ENCODE data around the gene NT5C3A. TPM values are rescaled to one million over a fixed set of nuclear protein-coding genes. Genes with fewer than 3 reads are reported as not detected.

Gene NT5C3A
- total RNA-seq, 1 donor from 2014 or later = 45.6 TPM

- DNase-seq (ENCODE audit: low spot score) = no peak
Observed at GRCh38 chr7:33075818-33076518, 13.4 kb upstream of the NT5C3A start.

DNA sequence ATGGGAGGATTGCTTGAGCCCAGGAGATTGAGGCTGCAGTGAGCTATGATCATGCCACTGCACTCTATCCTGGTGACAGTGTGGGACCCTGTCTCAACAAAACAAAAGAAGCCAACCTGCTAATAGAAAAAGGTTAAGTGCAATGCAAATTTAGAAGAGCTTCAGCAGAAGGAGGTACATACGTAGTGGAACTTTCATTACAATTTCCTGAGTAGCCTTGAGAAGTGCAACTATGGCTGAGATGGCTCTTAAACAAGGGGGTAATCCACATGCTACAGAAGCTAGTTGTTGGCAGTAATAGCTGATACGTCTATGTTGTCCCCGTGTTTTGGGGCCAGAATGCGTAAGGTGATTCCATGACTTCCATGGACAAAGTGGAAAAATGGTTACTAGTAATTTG is 10.7 kb upstream of the NT5C3A start:
- no peak for DNase-seq (ENCODE audit: low spot score)

DNA sequence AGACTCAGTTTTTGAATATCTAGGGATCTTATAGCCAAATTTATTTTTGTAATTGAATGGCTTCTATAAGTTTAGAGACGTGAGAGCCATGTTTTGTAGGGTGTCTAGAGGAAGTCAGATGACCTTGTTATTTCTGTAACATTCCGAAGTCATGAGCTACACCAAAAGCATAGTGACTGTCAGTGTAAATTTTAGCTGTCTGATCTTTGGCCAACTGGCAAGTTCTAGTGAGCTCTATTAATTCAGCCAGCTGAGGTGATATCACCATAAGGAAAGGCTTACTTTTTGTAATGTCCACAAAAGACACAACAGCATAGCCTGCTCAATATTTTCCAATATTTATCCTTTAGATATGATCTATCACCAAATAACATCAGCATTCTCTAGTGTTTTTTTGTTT is 9.9 kb upstream of the NT5C3A start:
- DNase-seq (ENCODE audit: low spot score) = no peak

GRCh38 chr7:33070831-33071230 is 8.3 kb upstream of the NT5C3A start:
- no peak for DNase-seq (ENCODE audit: low spot score)

DNA sequence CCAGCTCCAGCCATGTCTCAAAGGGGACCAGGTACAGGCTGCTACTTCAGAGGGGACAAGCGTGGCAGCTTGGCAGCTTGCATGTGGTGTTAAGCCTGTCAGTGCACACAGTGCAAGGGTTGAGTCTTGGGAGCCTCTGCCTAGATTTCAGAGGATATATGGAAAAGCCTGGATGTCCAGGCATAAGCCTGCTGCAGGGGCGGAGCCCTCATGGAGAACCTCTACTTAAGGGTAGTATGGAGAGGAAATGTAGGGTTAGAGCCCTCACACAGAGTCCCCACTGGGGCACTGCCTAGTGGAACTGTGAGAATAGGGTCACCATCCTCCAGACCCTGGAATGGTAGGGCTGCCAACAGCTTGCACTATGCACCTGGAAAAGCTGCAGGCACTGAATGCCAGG is 7.7 kb upstream of the NT5C3A start:
- DNase-seq (ENCODE audit: low spot score) = no peak

- no peak for DNase-seq (ENCODE audit: low spot score)
Observed at GRCh38 chr7:33067921-33068320, 5.3 kb upstream of the NT5C3A start.

GRCh38 chr7:33066771-33067170 is 4.2 kb upstream of the NT5C3A start:
- DNase-seq (ENCODE audit: low spot score) = no peak

DNA sequence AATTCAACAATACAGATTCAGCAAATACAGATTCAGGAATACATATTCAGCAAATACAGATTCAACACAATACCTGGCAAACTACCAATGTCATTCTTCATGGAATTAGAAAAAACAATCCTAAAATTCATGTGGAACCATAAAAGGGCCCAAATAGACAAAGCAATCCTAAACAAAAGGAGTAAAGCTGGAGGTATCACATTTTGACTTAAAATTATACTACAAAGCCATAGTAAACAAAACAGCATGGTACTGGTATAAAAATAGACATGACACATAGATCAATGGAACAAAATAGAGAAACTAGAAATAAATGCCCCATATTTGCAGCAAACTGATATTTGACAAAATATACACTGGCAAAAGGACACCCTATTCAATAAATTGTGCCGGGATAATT is 3.4 kb upstream of the NT5C3A start:
- DNase-seq (ENCODE audit: low spot score) = no peak

GRCh38 chr7:33062782-33063443 is 337 bp upstream of the NT5C3A start:
- DNase-seq (ENCODE audit: low spot score) = peak; percentile 94

DNA sequence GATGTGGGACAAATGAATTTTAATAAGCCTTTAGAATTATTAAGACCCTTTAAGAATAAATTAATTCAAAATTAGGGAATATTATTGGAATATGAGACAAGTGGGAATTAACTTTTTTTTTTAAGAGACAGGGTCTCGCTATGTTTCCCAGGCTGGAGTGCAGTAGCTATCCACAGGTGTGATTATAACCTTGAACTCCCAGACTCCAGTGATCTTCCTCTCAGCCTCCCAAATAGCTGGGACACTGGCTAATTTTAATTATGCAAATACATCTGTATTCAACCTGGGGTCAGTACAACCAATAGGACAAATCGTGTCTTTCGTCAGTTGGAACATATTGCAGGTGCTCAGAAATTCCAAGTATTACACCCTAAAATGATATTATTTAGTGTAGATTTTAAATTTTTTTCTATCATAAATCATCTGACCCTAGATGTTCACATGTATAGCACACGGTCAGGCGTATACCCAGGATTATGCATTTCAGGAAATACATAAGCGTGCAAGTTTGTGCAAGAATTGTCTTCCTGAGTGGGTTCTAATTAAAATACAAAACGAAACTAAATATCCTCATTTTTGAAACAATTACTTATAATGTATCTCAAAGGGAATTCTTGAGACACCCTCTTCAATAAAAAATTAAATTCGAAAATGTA is 1.2 kb downstream of the NT5C3A start:
- DNase-seq (ENCODE audit: low spot score) = no peak

- no peak for DNase-seq (ENCODE audit: low spot score)
Observed at GRCh38 chr7:33059635-33060034, 2.9 kb downstream of the NT5C3A start.

DNA sequence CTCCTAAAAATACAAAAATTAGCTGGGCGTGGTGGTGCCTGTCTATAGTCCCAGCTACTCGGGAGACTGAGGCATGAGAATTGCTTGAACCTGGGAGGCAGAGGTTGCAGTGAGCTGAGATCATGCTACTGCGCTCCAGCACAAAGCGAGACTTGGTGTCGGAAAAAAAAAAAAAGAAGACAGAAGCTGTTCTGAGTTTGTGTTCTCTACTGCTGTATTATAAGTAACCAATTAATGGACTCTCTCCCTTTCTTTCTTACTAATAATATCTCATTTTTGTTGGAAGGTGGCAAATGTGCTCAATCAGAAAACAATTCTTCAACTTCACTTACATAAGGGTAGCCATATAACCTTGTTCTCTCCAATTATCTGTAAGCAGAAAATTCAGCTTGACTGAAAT is 7.4 kb downstream of the NT5C3A start:
- DNase-seq (ENCODE audit: low spot score) = no peak

GRCh38 chr7:33054261-33054964 is 8.2 kb downstream of the NT5C3A start:
- no peak for DNase-seq (ENCODE audit: low spot score)

- DNase-seq (ENCODE audit: low spot score) = no peak
Observed at GRCh38 chr7:33053721-33054120, 8.9 kb downstream of the NT5C3A start.

GRCh38 chr7:33050535-33051318 is 11.8 kb downstream of the NT5C3A start:
- DNase-seq (ENCODE audit: low spot score) = peak; percentile 52

DNA sequence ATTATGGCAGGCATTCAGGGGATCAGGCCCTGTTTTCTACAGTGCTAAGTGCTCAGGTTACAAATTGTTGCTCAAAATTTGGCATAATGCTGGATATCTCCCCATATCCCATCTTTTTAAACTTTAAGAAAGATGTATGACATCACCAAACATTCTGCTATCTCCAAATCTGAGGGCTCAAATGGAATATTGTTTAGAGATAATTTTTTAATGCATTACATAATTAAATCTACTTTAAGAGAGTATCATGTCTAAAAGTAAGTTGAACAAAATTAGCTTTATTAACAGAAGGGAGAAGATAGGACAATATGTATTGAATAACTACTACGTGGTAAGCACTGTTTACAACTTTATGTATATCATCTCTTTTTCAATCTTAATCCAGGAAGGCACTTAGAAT is 13.9 kb downstream of the NT5C3A start:
- DNase-seq (ENCODE audit: low spot score) = no peak

DNA sequence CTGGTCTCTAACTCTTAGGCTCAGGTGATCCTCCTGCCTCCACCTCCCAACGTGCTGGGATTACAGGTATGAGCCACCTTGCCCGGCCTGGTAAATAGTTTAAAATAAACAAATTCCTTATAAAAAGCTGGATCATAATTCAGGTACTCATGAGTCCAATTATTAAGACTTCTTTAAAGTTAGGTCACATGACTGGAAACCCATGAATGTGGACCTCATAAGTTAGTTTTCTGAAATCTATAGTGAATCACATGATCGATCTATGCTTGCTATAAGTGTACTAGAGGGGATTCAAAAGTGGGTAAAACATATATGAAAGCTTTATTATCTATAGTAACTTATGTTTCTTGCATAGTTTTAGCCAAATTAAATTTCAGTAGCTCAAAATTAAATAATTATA is 14.3 kb downstream of the NT5C3A start:
- DNase-seq (ENCODE audit: low spot score) = no peak

DNA sequence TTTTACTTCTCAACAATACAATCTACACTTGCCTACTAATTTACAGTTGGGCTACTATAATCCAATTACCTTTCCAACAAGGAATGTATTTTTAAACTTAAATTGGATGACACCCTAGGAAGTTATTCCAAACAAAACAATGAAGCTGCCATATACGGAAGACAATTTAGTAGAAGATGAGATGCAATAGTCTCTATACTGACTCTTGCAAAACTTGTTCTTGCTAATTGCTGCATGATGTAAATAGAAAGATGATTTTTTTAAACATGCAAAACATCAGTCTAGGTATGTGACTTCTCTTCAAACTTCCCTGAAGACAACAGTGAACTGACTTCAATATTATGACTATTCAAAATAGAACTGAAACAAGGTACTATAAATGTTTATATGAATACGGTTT is 17.6 kb downstream of the NT5C3A start:
- no peak for DNase-seq (ENCODE audit: low spot score)

DNA sequence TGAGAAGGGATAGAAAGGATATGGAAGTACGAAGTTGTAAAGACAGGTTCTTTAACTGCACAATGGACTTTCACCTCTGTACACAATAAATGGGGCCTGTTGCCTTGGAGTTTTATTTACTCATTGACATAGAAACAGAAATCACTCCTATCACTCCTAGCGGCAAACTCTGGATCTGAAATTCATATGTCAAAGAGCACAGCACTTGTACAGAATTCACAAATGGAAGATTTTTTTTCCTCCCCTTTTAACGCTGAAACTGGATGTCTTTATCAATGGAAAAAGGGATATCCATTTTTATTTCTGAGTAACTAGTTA is 18.2 kb downstream of the NT5C3A start:
- DNase-seq (ENCODE audit: low spot score) = peak; percentile 46

- DNase-seq (ENCODE audit: low spot score) = no peak
Observed at GRCh38 chr7:33043501-33044400, 18.8 kb downstream of the NT5C3A start.

Data from mucosa of gallbladder (tissue), 1 donor.